NCI-H1092 treated with DMSO at 0.1 percent for 48 hours (cell line): Measurements from ENCODE around the gene XYLT2.

ENCODE experiments used
- DNase-seq: peaks from one replicate; lab custom pipeline; 2025; lab: John Stamatoyannopoulos, UW

Gene XYLT2

DNA sequence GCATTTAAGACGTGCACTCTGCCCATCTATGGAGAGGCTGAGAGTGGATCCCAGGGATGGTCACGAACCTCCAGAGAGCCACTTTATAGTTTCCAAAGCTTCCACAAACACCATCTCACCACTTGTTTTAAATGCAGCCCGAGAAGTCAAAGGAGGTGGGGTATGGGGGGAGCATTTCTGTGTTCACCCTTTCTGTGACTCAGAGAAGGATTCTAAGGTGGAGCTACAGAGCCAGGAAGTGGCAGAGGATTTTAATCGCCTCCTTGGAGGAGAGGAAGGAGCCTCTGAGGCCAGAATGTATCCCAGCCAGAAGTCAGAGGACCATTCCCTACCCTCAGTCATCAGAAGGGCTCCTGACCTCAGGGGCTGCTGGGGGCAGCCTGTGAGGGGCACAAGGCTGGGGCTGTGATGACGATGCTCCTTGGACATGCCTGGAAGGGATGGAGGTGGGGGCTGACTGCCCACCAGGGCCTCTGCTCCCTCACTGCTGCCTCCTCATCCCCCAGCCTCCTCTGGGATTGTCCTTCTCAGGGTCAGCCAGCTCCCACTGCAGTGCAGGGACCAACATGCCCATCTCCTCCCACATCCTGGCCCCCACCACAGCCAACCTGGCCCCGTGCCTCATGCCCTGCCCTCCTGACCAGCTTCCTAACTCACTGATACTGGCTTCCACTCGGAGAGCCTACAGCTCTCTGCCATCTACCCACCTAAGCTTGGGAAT, 2.8 kb downstream of the XYLT2 start:
- no peak for DNase-seq

DNA sequence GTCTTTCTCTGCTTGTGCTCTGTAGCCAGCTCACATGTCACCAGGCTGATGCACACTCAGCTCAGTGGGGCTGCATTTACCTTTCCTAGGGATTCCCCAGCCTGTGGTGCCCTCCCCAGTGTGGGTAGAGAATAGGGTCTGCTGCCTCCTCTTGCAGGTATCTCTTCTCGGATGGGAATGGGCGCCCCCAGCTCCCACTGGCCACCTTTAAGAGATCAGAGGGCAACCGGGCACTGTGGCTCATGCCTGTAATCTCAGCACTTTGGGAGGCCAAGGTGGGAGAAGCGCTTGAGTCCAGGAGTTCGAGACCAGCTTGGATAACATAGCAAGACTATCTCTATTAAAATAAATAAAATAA, 3.3 kb downstream of the XYLT2 start:
- no peak for DNase-seq

DNA sequence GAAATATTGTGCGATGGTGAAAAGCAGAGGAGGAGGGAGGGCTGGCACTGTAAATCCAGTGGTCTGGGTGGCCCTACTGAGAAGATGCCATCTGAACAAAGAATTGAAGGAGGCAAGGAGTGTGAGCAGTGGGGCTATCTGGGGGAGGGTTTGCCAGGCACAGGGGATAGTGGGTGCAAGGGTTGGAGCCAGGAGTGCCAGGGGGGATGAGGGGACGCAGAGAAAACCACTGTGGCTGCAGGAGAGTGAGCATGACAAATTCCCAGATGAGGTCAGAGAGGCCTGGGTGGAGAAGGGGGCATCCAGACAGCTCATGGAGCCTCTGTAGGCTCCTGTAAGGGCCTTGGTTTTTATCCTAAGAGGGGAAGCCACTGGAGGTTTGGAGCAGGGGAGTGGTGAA, 4.8 kb downstream of the XYLT2 start:
- no peak for DNase-seq

DNA sequence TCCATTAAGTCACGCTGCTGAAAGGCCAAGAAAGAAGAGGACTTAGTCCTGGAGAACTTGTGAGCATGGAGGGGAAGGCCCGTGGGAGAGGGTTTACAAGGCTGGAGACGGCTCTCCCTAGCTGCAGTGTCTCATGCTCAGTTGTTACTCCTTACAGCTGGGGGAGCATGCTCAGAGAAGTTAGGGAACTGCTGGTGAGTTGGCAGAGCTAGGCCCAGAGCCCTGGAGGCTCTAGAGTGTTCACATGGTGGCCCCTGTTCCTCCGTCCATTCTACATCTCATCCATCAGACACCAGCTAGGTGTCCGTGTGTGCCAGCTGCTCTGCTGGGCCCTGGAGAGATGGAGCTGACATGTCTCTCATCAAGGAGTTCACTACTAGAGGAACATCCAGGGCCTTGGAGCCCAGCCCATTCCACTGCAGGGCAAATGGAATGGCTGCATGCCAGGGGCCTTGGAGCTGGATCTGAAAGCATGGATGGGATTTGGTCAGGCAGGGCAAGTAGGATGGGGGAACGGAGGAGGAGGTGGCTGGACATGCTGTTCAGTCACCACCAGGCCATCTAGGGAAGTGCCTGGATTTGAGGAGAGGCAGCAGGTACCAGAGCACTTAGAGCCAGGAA, 6.3 kb downstream of the XYLT2 start:
- no peak for DNase-seq

DNA sequence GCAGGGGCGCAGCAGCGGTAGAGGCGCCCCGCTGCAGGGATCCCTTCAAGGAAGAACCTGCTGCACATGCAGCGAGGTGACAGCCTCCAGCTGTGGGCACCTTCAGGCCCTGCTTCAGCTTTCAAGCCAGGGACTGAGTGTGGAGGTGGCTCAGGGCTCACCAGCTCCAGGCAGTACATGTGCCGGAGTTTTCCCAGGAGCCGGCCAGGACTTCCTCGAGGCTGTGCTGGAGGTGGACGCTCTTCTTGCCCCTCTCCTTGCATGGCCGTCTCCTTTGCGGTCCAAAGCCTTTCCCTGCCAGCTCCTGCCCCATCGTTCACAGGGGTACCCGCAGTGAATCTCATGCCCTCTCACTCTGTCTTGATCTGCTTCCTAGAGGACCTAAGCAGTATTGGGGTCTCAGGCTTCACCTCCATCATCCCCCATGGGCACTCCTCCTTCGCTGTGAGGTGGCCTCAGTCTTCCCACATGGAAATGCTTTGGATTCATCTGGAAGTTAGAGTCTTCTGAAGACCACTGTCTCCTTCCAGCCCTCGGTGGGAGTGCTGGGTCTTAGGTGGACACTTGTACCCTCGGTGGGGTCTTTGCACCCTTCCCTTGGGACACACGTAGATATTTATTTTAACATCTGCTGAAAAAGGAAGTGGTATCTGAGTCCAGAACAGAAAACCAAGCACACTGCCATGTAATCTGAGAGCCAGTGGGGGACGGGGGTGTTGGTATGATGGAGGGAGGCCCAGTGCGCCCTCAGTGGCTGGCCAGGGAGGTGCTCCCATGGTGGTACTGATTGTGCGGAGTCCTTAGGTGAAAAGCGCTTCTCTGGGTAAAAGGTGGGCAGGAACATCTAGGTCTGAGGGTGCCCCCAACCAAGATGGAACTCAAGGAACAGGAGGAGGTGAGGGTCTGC, 7.0 kb downstream of the XYLT2 start:
- no peak for DNase-seq

DNA sequence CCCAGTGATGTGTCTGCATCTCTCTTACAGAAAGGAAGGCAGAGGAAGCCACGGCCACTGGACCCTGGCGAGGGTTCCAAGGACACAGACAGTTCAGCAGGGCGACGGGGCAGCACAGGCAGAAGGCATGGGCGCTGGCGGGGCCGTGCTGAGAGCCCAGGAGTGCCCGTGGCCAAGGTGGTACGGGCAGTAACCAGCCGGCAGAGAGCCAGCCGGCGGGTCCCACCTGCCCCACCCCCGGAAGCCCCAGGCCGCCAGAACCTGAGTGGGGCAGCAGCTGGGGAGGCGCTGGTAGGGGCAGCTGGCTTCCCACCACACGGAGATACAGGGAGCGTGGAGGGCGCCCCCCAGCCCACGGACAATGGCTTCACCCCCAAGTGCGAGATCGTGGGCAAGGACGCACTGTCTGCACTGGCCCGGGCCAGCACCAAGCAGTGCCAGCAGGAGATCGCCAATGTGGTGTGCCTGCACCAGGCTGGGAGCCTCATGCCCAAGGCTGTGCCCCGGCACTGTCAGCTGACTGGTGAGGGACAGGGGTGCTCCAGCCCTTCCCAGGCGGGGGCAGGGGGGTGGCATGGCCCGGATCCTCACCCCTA, 7.8 kb downstream of the XYLT2 start:
- no peak for DNase-seq

DNA sequence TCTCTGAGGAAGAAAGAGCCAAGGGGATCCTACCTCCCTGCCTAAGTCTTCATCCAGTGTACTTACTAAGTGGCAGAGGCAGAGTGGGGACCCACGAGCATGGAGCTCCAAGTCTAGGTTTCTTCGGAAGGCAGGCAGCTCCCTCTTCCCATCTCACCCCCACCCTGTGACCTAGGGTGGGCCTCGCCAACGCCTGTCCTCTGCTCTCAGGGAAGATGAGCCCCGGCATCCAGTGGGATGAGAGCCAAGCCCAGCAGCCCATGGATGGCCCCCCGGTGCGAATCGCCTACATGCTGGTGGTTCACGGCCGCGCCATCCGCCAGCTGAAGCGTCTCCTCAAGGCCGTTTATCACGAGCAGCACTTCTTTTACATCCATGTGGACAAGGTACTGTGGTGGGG, 8.3 kb downstream of the XYLT2 start:
- DNase-seq = no peak

DNA sequence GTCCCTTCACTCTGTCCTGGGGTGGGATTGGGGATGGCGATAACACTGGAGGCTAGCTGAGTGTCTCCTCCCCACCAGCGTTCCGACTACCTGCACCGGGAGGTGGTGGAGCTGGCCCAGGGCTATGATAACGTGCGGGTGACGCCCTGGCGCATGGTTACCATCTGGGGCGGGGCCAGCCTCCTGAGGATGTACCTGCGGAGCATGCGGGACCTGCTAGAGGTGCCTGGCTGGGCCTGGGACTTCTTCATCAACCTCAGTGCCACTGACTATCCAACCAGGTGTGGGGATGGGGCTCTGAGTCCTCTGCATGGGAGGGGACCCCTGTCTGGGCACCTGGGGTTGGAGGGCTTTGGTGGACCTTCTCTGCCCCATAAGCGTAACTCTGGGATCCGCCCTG, 8.8 kb downstream of the XYLT2 start:
- no peak for DNase-seq

DNA sequence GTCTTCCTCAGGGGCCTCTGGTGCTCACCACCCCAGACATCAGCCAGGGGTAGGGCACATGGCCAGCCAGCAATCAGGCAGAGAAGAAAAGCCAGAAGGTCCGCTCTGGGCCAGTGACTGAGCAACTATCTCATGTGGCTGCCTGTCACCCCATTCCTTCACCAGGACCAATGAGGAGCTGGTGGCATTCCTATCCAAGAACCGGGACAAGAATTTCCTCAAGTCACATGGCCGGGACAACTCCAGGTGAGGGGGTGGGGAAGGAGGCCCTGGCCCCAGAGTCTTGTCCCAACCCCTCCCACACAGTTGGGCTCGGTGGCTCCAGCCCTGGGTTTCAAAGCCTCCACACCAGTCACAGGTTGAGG, 9.4 kb downstream of the XYLT2 start:
- no peak for DNase-seq

DNA sequence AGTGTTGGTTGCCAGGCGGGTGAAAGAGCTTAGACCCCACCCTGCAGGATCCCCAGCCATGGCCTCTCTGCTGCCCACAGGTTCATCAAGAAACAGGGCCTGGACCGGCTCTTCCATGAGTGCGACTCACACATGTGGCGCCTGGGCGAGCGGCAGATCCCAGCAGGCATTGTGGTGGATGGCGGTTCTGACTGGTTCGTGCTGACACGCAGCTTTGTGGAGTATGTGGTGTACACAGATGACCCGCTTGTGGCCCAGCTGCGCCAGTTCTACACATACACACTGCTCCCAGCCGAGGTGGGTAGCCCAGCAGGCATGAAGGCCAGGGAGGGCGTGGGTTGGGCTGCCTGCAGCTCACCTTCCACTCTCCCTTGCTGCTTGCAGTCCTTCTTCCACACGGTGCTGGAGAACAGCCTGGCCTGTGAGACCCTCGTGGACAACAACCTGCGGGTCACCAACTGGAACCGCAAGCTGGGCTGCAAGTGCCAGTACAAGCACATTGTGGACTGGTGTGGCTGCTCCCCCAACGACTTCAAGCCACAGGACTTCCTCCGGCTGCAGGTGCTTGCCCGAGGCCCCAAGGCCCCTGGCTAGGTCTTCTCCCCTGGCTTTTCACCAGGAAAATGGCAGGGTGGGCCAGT, 9.9 kb downstream of the XYLT2 start:
- DNase-seq = no peak

DNA sequence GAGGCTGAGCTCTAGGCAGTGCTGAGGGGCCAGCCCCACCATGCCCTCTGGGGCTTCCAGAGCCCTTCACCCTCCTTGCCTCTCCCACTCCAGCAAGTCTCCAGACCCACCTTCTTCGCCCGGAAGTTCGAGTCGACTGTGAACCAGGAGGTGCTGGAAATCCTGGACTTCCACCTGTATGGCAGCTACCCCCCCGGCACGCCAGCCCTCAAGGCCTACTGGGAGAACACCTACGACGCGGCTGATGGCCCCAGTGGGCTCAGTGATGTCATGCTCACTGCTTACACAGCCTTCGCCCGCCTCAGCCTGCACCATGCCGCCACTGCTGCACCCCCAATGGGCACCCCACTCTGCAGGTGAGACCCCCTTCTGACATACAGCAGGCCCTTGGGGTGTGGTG, 10.5 kb downstream of the XYLT2 start:
- no peak for DNase-seq

DNA sequence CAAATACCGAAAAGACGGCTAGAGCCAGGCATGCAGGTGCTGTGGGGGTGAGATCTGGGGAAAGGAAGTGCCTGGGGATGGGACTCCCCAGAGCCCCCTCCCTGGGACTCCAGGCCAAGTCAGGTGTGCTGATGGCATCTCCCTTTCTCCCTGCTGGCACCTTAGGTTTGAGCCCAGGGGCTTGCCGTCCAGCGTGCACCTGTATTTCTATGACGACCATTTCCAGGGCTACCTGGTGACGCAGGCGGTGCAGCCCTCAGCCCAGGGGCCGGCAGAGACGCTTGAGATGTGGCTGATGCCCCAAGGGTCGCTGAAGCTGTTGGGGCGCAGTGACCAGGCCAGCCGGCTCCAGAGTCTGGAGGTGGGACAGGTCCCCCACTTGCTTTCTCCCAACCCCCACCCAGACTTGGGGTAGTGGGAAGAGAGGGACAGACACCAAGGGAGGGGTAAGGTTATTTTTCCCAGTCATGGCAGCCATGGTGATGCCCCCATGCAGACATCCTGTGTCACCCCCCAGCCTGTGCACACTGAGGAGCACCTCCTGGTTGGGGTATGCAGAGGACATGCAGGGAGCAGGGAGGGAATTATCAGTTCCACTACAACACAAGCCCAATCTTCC, 11.1 kb downstream of the XYLT2 start:
- no peak for DNase-seq

DNA sequence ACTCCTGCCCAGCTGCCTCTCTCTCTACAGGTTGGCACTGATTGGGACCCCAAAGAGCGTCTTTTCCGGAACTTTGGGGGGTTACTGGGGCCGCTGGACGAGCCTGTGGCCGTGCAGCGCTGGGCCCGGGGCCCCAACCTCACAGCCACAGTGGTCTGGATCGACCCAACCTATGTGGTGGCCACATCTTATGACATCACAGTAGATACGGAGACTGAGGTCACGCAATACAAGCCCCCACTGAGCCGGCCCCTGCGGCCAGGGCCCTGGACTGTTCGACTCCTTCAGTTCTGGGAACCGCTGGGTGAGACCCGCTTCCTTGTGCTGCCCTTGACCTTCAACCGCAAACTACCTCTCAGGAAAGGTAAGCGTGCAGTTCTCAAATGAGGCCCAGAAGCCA, 12.3 kb downstream of the XYLT2 start:
- no peak for DNase-seq

DNA sequence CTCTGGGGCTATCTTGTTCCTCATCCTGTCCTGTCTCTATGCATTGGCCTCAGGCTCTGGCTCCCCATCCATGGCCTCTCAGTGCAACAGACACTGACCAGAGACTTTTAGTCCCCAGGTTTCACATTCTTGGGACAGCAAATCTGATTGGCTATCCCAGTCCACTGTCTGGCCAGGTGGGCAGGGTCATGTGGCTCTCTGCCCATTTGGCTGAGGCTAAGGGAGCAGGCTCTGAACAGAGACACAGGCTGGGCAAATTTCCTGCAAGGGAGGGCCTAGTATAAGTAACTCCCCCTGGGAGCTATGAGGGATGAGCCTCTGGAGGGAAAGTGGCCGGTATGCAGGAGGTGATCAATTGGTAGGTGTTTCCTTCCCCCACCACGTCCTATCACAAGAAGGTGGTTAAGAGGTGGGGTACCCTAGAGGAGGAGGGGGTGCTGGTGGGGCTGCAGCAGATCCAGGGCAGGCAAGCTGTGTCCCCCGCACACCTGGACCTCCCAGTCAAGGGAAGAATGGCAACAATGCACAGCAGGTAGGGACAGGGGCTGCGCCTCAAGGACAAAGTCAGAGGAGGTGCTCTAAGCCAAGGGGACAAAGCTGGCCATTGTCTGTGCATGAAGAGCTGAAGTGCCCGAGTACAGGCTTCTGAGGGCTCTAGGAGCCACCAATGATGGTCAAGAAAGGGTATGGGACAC, 13.2 kb downstream of the XYLT2 start:
- DNase-seq = no peak

DNA sequence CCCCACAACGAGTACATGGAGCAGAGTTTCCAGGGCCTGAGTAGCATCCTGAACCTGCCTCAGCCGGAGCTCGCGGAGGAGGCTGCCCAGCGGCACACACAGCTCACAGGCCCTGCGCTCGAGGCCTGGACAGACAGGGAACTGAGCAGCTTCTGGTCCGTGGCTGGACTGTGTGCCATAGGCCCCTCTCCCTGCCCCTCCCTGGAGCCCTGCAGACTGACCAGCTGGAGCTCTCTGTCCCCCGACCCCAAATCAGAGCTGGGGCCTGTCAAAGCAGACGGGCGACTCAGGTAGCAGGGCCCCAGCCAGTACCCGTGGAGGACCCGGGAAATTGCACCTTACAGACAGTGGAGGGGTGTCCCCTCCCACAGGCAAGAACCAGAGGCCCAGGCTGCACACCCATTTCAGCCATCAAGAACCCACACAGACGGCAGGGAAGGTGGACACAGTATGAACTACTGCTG, 14.1 kb downstream of the XYLT2 start:
- DNase-seq = no peak

DNA sequence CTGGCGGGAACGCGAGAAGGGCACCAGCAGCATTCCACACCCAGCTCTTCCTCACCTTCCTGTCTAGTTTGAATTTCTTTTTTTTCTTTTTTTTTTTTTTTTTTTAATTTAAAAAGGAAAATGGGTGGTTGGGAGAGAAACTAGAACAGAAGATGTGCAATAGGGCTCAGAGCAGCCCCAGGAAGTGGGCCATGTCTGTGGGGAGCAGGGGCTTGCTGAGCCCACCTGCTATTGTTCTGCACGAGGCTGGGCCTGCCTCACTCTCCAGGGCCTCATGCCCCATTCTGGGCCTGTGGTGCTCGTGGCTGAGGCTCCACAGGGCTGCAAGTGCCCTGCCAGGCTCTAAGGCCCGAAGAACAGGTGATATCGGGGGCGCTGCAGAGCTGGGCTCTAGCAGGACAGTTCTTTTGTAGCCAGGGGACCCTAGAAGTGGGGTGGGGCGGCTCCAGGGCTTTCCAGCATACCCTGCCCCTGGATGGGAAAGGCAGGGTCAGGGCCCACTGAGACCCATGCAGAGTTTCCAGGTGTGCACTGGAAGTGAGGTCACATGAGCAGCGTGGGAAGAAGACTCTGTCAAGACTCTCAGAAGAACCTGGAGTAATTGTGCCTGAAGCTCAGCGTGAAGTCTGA, 14.7 kb downstream of the XYLT2 start:
- DNase-seq = no peak

DNA sequence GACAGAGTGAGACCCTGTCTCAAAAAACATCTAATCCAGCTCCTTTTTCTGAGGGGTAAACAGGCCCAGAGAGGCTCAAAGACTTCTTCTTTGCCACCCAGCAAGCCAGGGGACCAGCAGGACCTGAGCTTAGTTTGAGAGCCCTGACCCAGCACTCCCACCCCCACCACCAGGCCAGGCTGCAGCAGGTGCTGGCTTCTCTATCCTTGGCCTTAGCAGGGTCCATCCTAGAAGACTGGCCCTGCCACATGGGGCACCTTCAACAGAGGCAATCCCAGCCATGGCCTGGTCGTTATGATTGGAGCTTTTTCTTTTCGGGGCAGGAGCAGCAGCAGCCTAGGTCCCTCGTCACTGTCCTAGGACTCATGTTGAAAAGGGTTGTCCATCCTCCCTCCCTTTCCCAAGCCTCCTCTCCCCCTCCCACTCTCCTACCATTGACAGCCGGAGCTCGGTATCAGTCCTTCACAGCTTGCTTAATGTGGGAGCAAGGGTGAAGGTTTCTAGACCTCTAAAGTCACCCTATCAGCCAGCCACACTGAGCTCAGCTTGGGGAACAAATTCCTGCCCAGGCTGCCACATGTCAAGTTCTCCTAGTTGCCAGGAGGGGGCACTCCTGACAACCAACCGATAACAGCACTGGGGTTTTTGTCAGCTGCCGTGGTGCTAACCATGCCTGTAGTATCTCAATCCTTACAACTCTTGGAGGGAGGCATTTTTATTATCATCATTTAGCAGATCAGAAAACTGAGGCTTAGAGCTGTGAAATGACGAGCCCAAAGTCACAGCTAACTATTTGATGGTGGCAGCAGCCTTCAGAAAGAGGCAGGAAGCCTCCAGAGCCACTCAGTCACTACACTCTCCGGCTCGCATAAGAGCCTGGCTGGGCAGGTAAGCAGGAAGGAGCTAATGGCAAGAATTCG, 15.9 kb downstream of the XYLT2 start:
- DNase-seq = peak; percentile 10

DNA sequence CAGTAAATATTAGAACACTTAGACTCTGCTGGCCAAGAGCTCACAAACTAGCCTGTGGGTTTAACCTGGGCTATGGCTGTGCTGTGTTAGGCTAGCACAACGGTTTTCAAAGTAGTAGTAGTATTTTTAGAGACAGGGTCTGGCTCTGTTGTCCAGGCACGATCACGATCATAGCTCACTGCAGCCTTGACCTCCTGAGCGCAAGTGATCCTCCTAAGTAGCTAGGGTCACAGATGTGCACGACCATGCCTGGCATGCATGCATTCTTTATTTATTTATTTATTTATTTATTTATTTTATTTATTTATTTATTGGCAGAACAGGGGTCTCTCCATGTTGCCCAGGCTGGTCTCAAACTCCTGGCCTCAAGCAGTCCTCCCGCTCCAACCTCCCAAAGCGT, 16.7 kb downstream of the XYLT2 start:
- DNase-seq = no peak

DNA sequence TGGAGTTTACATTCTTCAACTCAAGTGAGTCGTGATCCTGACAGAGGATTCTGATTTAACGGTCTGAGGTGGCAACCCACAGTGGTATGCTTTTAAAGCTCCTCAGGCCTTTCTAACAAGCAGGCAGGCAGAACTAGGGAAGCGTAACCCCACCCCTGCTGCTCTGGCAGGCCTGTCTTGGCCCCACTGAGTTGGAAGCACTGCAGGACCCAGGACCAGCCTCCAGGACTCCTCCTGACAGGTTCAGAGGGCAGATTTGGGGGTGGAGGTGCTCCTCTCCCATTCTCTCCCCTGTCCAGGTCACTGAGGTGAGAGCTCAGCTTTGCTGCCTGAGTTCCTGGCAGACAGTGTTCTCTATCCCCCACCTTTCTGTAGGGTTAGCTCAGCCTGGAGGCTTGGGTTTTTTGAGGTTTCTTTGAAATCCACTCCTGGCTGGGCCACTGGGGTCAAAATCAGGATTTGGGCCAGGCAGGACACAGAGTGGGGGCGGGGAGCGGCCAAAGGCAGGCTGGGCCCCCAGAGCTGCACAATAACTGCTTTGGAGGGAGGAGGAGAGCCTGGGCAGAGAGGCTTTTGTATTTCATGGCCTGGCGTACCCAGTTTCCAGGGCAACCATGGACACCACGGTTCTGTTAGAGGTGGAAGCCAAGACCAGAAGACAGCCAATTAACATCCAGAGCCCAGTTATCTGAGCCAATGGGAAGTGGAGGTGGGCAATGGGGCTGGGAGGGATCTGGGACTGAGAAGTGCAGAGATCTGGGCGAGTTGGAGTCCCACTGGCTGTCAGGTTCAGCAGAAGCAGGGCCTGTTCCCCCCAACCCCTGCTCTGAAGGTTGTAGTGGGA, 17.5 kb downstream of the XYLT2 start:
- no peak for DNase-seq
